ENCODE results near the gene C14orf132. TPM values are rescaled to one million over a fixed set of nuclear protein-coding genes. Genes with fewer than 3 reads are reported as not detected.

C14orf132 gene
- total and polyA plus RNA-seq, 8 donors = 4.6 to 22.8 (median 11.6) TPM

DNA sequence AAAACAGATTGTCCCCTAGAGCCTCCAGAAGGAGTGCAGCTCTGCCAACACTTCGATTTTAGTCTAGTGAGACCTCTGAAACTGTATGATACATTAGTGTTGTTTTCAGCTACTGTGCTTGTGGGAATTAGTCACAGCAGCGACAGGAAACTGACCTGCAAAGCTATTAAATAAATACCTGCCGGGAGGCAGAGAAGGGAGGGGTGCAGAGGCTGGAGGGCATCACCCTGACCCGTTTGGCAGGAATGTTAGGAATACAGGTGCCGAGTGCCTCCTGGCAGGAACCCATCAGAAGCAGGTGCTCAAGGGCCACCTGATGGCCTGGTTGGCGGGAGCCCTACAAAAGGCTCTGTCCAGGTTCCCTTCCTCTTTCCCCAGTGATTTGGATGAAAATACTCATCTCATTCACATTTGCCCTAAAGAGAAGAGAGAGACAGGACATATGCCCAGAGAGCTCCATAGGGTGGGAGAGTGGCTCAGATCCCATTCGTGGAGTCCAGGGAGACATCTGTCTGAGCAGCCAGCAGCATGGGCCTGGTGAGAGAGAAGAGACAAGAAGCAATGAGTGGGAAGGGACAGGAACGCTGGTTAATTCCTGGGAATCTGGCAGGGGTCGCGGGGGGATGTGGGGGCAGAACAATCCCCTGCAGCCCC, 44.6 kb downstream of the C14orf132 start:
- no peak overlapping the region for H3K27ac ChIP-seq
- H3K27me3 ChIP-seq = no peaks in the 10 kb centered on the region
- no peak overlapping the region for H3K4me3 ChIP-seq
- 55 to 68% (median 59%) methylated on average over 10 of the region's 10 CpGs for WGBS, 5 donors
- intact Hi-C loops (cut with DNase I; ENCODE audit: low total_unique reads) = no loop called here
- peaks cover 0 to 27% (median 20%) of the 10 kb centered on the region in 4 donors for H3K36me3 ChIP-seq
- no peaks in the 10 kb centered on the region for H3K9me3 ChIP-seq
- DNase-seq = peak; percentile 43 to 76
- TF ChIP-seq EP300 (IDR thresholded peaks at IDR 0.05) = no peak
- peaks cover 0 to 15% (median 6%) of the 10 kb centered on the region in 4 donors for H3K4me1 ChIP-seq

DNA sequence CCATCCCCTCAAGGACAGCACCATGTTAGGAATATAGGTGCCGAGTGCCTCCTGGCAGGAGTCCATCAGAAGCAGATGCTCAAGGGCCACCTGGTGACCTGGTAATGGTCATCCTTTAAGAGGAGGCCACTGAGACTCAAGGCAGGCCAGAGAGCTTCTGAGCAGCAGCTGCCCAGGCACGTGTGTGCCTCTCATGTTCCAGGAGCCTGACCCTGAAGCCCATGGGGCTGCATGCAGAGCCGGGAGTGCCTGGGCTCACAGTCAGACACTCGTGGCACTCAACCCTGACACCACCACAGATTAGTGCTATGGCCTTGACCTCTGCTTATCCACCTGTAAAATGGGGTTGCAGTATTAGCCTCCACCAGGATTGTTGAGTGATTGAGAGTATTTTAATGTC, 45.6 kb downstream of the C14orf132 start:
- TF ChIP-seq, protein P1, sequence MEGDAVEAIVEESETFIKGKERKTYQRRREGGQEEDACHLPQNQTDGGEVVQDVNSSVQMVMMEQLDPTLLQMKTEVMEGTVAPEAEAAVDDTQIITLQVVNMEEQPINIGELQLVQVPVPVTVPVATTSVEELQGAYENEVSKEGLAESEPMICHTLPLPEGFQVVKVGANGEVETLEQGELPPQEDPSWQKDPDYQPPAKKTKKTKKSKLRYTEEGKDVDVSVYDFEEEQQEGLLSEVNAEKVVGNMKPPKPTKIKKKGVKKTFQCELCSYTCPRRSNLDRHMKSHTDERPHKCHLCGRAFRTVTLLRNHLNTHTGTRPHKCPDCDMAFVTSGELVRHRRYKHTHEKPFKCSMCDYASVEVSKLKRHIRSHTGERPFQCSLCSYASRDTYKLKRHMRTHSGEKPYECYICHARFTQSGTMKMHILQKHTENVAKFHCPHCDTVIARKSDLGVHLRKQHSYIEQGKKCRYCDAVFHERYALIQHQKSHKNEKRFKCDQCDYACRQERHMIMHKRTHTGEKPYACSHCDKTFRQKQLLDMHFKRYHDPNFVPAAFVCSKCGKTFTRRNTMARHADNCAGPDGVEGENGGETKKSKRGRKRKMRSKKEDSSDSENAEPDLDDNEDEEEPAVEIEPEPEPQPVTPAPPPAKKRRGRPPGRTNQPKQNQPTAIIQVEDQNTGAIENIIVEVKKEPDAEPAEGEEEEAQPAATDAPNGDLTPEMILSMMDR (IDR thresholded peaks at IDR 0.05) = no peak
- TF ChIP-seq EP300 (IDR thresholded peaks at IDR 0.05) = no peak
- no peak for TF ChIP-seq POLR2A (IDR thresholded peaks at IDR 0.05)
- no peaks in the 10 kb centered on the region for H3K27me3 ChIP-seq
- H3K36me3 ChIP-seq = peaks cover 0 to 36% (median 21%) of the 10 kb centered on the region in 4 donors
- no peaks in the 10 kb centered on the region for H3K9me3 ChIP-seq
- H3K27ac ChIP-seq = no peak overlapping the region
- peaks cover 0 to 16% (median 6%) of the 10 kb centered on the region in 4 donors for H3K4me1 ChIP-seq
- 77 to 100% (median 80%) methylated on average over 1 to 4 of the region's 4 CpGs for WGBS, 5 donors
- H3K4me3 ChIP-seq = no peak overlapping the region
- intact Hi-C loops (cut with DNase I; ENCODE audit: low total_unique reads) = no loop called here
- no peak for DNase-seq

DNA sequence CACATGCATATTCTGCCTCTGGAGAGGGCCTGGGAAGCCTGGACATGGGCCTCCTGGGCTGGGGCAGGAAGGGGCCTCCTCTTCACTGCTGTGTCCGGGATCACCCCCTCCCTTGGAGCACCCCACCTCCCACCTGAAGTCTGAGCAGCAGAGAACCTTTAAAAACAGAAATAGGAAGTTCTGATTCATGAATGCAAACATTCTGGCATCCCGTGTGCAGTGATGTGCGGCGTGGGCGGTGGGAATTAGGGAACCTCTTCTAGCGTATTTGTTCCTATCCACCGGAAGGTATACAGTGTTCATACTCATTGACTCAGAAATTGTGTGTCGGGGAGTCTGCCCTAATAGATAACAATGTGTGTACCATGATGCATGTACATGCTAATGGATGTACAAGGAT, 46.2 kb downstream of the C14orf132 start:
- Histone ChIP-seq H3K27ac (no peak overlapping the region), H3K36me3 (peaks cover 0 to 36% (median 21%) of the 10 kb centered on the region in 4 donors), H3K4me3 (no peak overlapping the region), H3K4me1 (peaks cover 0 to 21% (median 6%) of the 10 kb centered on the region in 4 donors), H3K27me3 (no peaks in the 10 kb centered on the region), H3K9me3 (no peaks in the 10 kb centered on the region)
- intact Hi-C loops (cut with DNase I; ENCODE audit: low total_unique reads) = no loop called here
- TF ChIP-seq POLR2AphosphoS5 (IDR thresholded peaks at IDR 0.05) (no peak), EP300 (IDR thresholded peaks at IDR 0.05) (no peak), POLR2A (IDR thresholded peaks at IDR 0.05) (no peak)
- TF ChIP-seq, protein P1 (IDR thresholded peaks at IDR 0.05) = no peak
- WGBS, 5 donors = 68 to 88% (median 82%) methylated on average over 7 to 8 of the region's 8 CpGs
- no peak for DNase-seq

DNA sequence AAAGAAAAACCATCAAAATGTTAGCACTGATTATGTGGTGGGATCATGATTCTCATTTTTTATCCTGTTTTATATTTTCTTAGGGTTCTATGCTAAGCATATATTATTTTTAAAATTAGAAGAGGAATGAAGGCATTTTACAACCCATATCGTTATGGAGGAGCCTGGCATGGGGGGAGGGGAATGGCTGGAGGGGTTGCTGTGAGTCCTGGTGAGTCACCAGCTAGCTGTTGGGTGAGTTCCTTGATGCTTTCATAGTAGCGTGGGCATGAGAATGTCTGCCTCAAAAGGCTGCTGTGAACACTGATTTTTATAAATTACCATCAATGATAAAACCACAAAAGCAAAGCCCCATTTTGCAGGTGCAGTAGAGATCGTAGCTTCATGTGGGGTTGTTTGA, 46.9 kb downstream of the C14orf132 start:
- Histone ChIP-seq H3K4me3 (no peak overlapping the region), H3K36me3 (peaks cover 0 to 36% (median 21%) of the 10 kb centered on the region in 4 donors), H3K4me1 (peaks cover 0 to 27% (median 10%) of the 10 kb centered on the region in 4 donors), H3K27me3 (no peaks in the 10 kb centered on the region), H3K9me3 (no peaks in the 10 kb centered on the region), H3K27ac (no peak overlapping the region)
- TF ChIP-seq, protein P1 (IDR thresholded peaks at IDR 0.05) = no peak
- TF ChIP-seq POLR2AphosphoS5 (IDR thresholded peaks at IDR 0.05) = no peak
- TF ChIP-seq EP300 (IDR thresholded peaks at IDR 0.05) = no peak
- TF ChIP-seq POLR2A (IDR thresholded peaks at IDR 0.05) = no peak
- intact Hi-C loops (cut with DNase I; ENCODE audit: low total_unique reads) = no loop called here
- 49 to 70% (median 60%) methylated on average over 3 of the region's 3 CpGs for WGBS, 5 donors
- no peak for DNase-seq

GRCh38 chr14:96086574-96087077, 47.5 kb downstream of the C14orf132 start:
- no peak for DNase-seq
- TF ChIP-seq POLR2AphosphoS5 (IDR thresholded peaks at IDR 0.05) (no peak), POLR2A (IDR thresholded peaks at IDR 0.05) (no peak), EP300 (IDR thresholded peaks at IDR 0.05) (no peak)
- TF ChIP-seq, protein P1 (IDR thresholded peaks at IDR 0.05) = no peak
- intact Hi-C loops (cut with DNase I; ENCODE audit: low total_unique reads) = no loop called here
- peaks cover 0 to 33% (median 12%) of the 10 kb centered on the region in 4 donors for H3K4me1 ChIP-seq
- H3K36me3 ChIP-seq = peaks cover 0 to 36% (median 21%) of the 10 kb centered on the region in 4 donors
- WGBS, 5 donors = 89 to 95% (median 93%) methylated on average over 18 of the region's 18 CpGs
- H3K27me3 ChIP-seq = no peaks in the 10 kb centered on the region
- no peak overlapping the region for H3K27ac ChIP-seq
- no peaks in the 10 kb centered on the region for H3K9me3 ChIP-seq
- H3K4me3 ChIP-seq = no peak overlapping the region
